Measurements from ENCODE around the gene MRPL10.
"Not testable (repeated sequence)": the region's sequence is repeated elsewhere in the genome, so short reads cannot be mapped to it uniquely, and the experiment has no call there.

MRPL10 gene

GRCh38 chr17:47792979-47793378 is 38.4 kb downstream of the MRPL10 start:
- peaks cover 76% of the 10 kb centered on the region for H3K27me3 ChIP-seq (ENCODE audit: control insufficient read depth, insufficient read depth, low read length)

GRCh38 chr17:47792457-47792856 is 38.9 kb downstream of the MRPL10 start:
- Histone ChIP-seq H3K9me3 (ENCODE audit: control insufficient read depth, low read depth, low read length) (no peaks in the 10 kb centered on the region), H3K27ac (ENCODE audit: low read length) (no peak overlapping the region), H3K4me3 (ENCODE audit: low read length) (no peak overlapping the region), H3K36me3 (ENCODE audit: control insufficient read depth, low read depth, low read length) (no peaks in the 10 kb centered on the region), H3K9ac (ENCODE audit: low read length) (no peak overlapping the region), H3K4me1 (ENCODE audit: control insufficient read depth, low read depth, low read length) (peaks cover 3% of the 10 kb centered on the region), H3K27me3 (ENCODE audit: control insufficient read depth, insufficient read depth, low read length) (peaks cover 80% of the 10 kb centered on the region)

More at GRCh38 chr17:47792979-47793378, 38.4 kb downstream of the MRPL10 start:
- H3K36me3 ChIP-seq (ENCODE audit: control insufficient read depth, low read depth, low read length) = no peaks in the 10 kb centered on the region
- H3K9ac ChIP-seq (ENCODE audit: low read length) = no peak overlapping the region
- no peaks in the 10 kb centered on the region for H3K9me3 ChIP-seq (ENCODE audit: control insufficient read depth, low read depth, low read length)
- H3K27ac ChIP-seq (ENCODE audit: low read length) = no peak overlapping the region
- H3K4me1 ChIP-seq (ENCODE audit: control insufficient read depth, low read depth, low read length) = peaks cover 3% of the 10 kb centered on the region
- H3K4me3 ChIP-seq (ENCODE audit: low read length) = no peak overlapping the region

- Histone ChIP-seq H3K36me3 (ENCODE audit: control insufficient read depth, low read depth, low read length) (no peaks in the 10 kb centered on the region), H3K9ac (ENCODE audit: low read length) (no peak overlapping the region), H3K27me3 (ENCODE audit: control insufficient read depth, insufficient read depth, low read length) (peaks cover 80% of the 10 kb centered on the region), H3K4me1 (ENCODE audit: control insufficient read depth, low read depth, low read length) (peaks cover 3% of the 10 kb centered on the region), H3K9me3 (ENCODE audit: control insufficient read depth, low read depth, low read length) (no peaks in the 10 kb centered on the region), H3K4me3 (ENCODE audit: low read length) (no peak overlapping the region), H3K27ac (ENCODE audit: low read length) (no peak overlapping the region)
Observed at GRCh38 chr17:47791025-47791424, 40.3 kb downstream of the MRPL10 start.

- Histone ChIP-seq H3K27ac (ENCODE audit: low read length) (no peak overlapping the region), H3K4me1 (ENCODE audit: control insufficient read depth, low read depth, low read length) (peaks cover 3% of the 10 kb centered on the region), H3K27me3 (ENCODE audit: control insufficient read depth, insufficient read depth, low read length) (peaks cover 75% of the 10 kb centered on the region), H3K9me3 (ENCODE audit: control insufficient read depth, low read depth, low read length) (no peaks in the 10 kb centered on the region), H3K9ac (ENCODE audit: low read length) (peak overlapping the region; percentile 32), H3K36me3 (ENCODE audit: control insufficient read depth, low read depth, low read length) (no peaks in the 10 kb centered on the region), H3K4me3 (ENCODE audit: low read length) (peak overlapping the region; percentile 68)
Observed at GRCh38 chr17:47789611-47790561, 41.5 kb downstream of the MRPL10 start.

- Histone ChIP-seq H3K9ac (ENCODE audit: low read length) (no peak overlapping the region), H3K27ac (ENCODE audit: low read length) (no peak overlapping the region), H3K36me3 (ENCODE audit: control insufficient read depth, low read depth, low read length) (no peaks in the 10 kb centered on the region), H3K4me3 (ENCODE audit: low read length) (no peak overlapping the region), H3K4me1 (ENCODE audit: control insufficient read depth, low read depth, low read length) (peaks cover 3% of the 10 kb centered on the region), H3K9me3 (ENCODE audit: control insufficient read depth, low read depth, low read length) (no peaks in the 10 kb centered on the region), H3K27me3 (ENCODE audit: control insufficient read depth, insufficient read depth, low read length) (peaks cover 34% of the 10 kb centered on the region)
Observed at GRCh38 chr17:47785538-47786123, 45.7 kb downstream of the MRPL10 start.

GRCh38 chr17:47781397-47781796 is 49.9 kb downstream of the MRPL10 start:
- H3K27me3 ChIP-seq (ENCODE audit: control insufficient read depth, insufficient read depth, low read length) = peaks cover 3% of the 10 kb centered on the region
- H3K36me3 ChIP-seq (ENCODE audit: control insufficient read depth, low read depth, low read length) = no peaks in the 10 kb centered on the region
- no peaks in the 10 kb centered on the region for H3K9me3 ChIP-seq (ENCODE audit: control insufficient read depth, low read depth, low read length)
- H3K9ac ChIP-seq (ENCODE audit: low read length) = no peak overlapping the region
- H3K27ac ChIP-seq (ENCODE audit: low read length) = no peak overlapping the region
- no peak overlapping the region for H3K4me3 ChIP-seq (ENCODE audit: low read length)
- no peaks in the 10 kb centered on the region for H3K4me1 ChIP-seq (ENCODE audit: control insufficient read depth, low read depth, low read length)

- no peak overlapping the region for H3K4me3 ChIP-seq (ENCODE audit: low read length)
- H3K9ac ChIP-seq (ENCODE audit: low read length) = no peak overlapping the region
- H3K27me3 ChIP-seq (ENCODE audit: control insufficient read depth, insufficient read depth, low read length) = peaks cover 18% of the 10 kb centered on the region
- no peaks in the 10 kb centered on the region for H3K9me3 ChIP-seq (ENCODE audit: control insufficient read depth, low read depth, low read length)
- H3K36me3 ChIP-seq (ENCODE audit: control insufficient read depth, low read depth, low read length) = no peaks in the 10 kb centered on the region
- H3K4me1 ChIP-seq (ENCODE audit: control insufficient read depth, low read depth, low read length) = no peaks in the 10 kb centered on the region
- H3K27ac ChIP-seq (ENCODE audit: low read length) = no peak overlapping the region
Observed at GRCh38 chr17:47778184-47778635, 53.1 kb downstream of the MRPL10 start.

GRCh38 chr17:47776330-47777197 is 54.8 kb downstream of the MRPL10 start:
- no peak overlapping the region for H3K9ac ChIP-seq (ENCODE audit: low read length)
- H3K36me3 ChIP-seq (ENCODE audit: control insufficient read depth, low read depth, low read length) = no peaks in the 10 kb centered on the region
- peaks cover 20% of the 10 kb centered on the region for H3K27me3 ChIP-seq (ENCODE audit: control insufficient read depth, insufficient read depth, low read length)
- no peak overlapping the region for H3K27ac ChIP-seq (ENCODE audit: low read length)
- H3K9me3 ChIP-seq (ENCODE audit: control insufficient read depth, low read depth, low read length) = no peaks in the 10 kb centered on the region
- H3K4me3 ChIP-seq (ENCODE audit: low read length) = no peak overlapping the region
- no peaks in the 10 kb centered on the region for H3K4me1 ChIP-seq (ENCODE audit: control insufficient read depth, low read depth, low read length)

- Histone ChIP-seq H3K27ac (ENCODE audit: low read length) (no peak overlapping the region), H3K4me3 (ENCODE audit: low read length) (no peak overlapping the region), H3K36me3 (ENCODE audit: control insufficient read depth, low read depth, low read length) (no peaks in the 10 kb centered on the region), H3K9ac (ENCODE audit: low read length) (no peak overlapping the region), H3K4me1 (ENCODE audit: control insufficient read depth, low read depth, low read length) (no peaks in the 10 kb centered on the region), H3K27me3 (ENCODE audit: control insufficient read depth, insufficient read depth, low read length) (peaks cover 20% of the 10 kb centered on the region), H3K9me3 (ENCODE audit: control insufficient read depth, low read depth, low read length) (no peaks in the 10 kb centered on the region)
Observed at GRCh38 chr17:47774987-47775580, 56.3 kb downstream of the MRPL10 start.

- H3K4me3 ChIP-seq (ENCODE audit: low read length) = no peak overlapping the region
- H3K4me1 ChIP-seq (ENCODE audit: control insufficient read depth, low read depth, low read length) = no peaks in the 10 kb centered on the region
- H3K36me3 ChIP-seq (ENCODE audit: control insufficient read depth, low read depth, low read length) = no peaks in the 10 kb centered on the region
- H3K9ac ChIP-seq (ENCODE audit: low read length) = no peak overlapping the region
- H3K9me3 ChIP-seq (ENCODE audit: control insufficient read depth, low read depth, low read length) = no peaks in the 10 kb centered on the region
- peaks cover 20% of the 10 kb centered on the region for H3K27me3 ChIP-seq (ENCODE audit: control insufficient read depth, insufficient read depth, low read length)
- H3K27ac ChIP-seq (ENCODE audit: low read length) = no peak overlapping the region
Observed at GRCh38 chr17:47774331-47774730, 57.0 kb downstream of the MRPL10 start.

- H3K27ac ChIP-seq (ENCODE audit: low read length); H3K4me1 ChIP-seq (ENCODE audit: control insufficient read depth, low read depth, low read length); H3K9me3 ChIP-seq (ENCODE audit: control insufficient read depth, low read depth, low read length); H3K4me3 ChIP-seq (ENCODE audit: low read length); H3K9ac ChIP-seq (ENCODE audit: low read length); H3K36me3 ChIP-seq (ENCODE audit: control insufficient read depth, low read depth, low read length): not testable (repeated sequence)
- peaks cover 20% of the 10 kb centered on the region for H3K27me3 ChIP-seq (ENCODE audit: control insufficient read depth, insufficient read depth, low read length)
Observed at GRCh38 chr17:47773649-47774048, 57.7 kb downstream of the MRPL10 start.

Measured in iPS-18a (cell line).